Liver (tissue), 9 donors: ENCODE data around the gene BAIAP2. TPM values are rescaled to one million over a fixed set of nuclear protein-coding genes. Genes with fewer than 3 reads are reported as not detected.

Experiments used
- DNase-seq: peaks from one replicate; pipeline ENCODE4 v3.0.0-alpha.2; 2017; ENCODE audit warnings: low spot score
- H3K27ac ChIP-seq, 2 donors: one replicate each; pipeline ENCODE4 v1.7.0; 2013; ENCODE audit warnings: inconsistent platforms in 2 of 2, low read length in 2 of 2, control low read depth in 1 of 2, low read depth in 1 of 2, mild to moderate bottlenecking in 1 of 2
- H3K27me3 ChIP-seq, 4 donors: one replicate each; pipeline versions ENCODE4 v1.6.1 to v1.7.0; 2013; ENCODE audit warnings: low read length in 3 of 4, inconsistent platforms in 1 of 4, mild to moderate bottlenecking in 1 of 4, moderate library complexity in 1 of 4; ENCODE audit not compliant: control insufficient read depth in 4 of 4, insufficient read depth in 4 of 4
- H3K36me3 ChIP-seq, 4 donors: one replicate each; pipeline versions ENCODE4 v1.6.1 to v1.7.0; 2013; ENCODE audit warnings: low read length in 3 of 4, mild to moderate bottlenecking in 3 of 4, low read depth in 1 of 4, moderate library complexity in 1 of 4; ENCODE audit not compliant: control insufficient read depth in 4 of 4, insufficient read depth in 3 of 4
- H3K4me1 ChIP-seq, 4 donors: one replicate each; pipeline versions ENCODE4 v1.6.1 to v1.7.0; 2013; ENCODE audit warnings: low read length in 3 of 4, mild to moderate bottlenecking in 3 of 4, moderate library complexity in 1 of 4; ENCODE audit not compliant: control insufficient read depth in 4 of 4, insufficient read depth in 4 of 4
- H3K4me3 ChIP-seq, 3 donors: one replicate each; pipeline versions ENCODE4 v1.6.1 to v1.7.0; 2013; ENCODE audit warnings: low read length in 3 of 3, control low read depth in 1 of 3, low read depth in 1 of 3, mild to moderate bottlenecking in 1 of 3
- H3K9ac ChIP-seq, 2 donors: one replicate each; pipeline ENCODE4 v1.7.0; 2013; ENCODE audit warnings: low read length in 2 of 2, mild to moderate bottlenecking in 2 of 2, moderate library complexity in 2 of 2, control low read depth in 1 of 2, low read depth in 1 of 2
- H3K9me3 ChIP-seq, 4 donors: one replicate each; pipeline versions ENCODE4 v1.6.1 to v1.7.0; 2013; ENCODE audit warnings: low read length in 3 of 4; ENCODE audit not compliant: control insufficient read depth in 4 of 4
- EGR1 ChIP-seq, 2 donors: IDR thresholded peaks; 2 replicates each; pipeline ENCODE4 v1.6.1; 2016 to 2018; ENCODE audit warnings: antibody characterized with exemption in 2 of 2, low read depth in 2 of 2
- FOXA1 ChIP-seq: IDR thresholded peaks from 2 replicates; pipeline ENCODE4 v1.6.1; 2016; ENCODE audit warnings: antibody characterized with exemption
- FOXA2 ChIP-seq: IDR thresholded peaks from 2 replicates; pipeline ENCODE4 v1.6.1; 2016; ENCODE audit warnings: antibody characterized with exemption
- GABPA ChIP-seq, 2 donors: IDR thresholded peaks in 1 of 2; conservative IDR thresholded peaks in 1 of 2; 2 replicates each; pipeline ENCODE4 v1.6.1; 2016; ENCODE audit warnings: antibody characterized with exemption in 2 of 2, mild to moderate bottlenecking in 1 of 2, moderate library complexity in 1 of 2
- HNF4A ChIP-seq, 2 donors: conservative IDR thresholded peaks; 2 replicates each; pipeline ENCODE4 v1.6.1; 2016; ENCODE audit warnings: antibody characterized with exemption in 2 of 2, mild to moderate bottlenecking in 2 of 2
- HNF4G ChIP-seq: IDR thresholded peaks from 2 replicates; pipeline ENCODE4 v1.6.1; 2016; ENCODE audit warnings: antibody characterized with exemption
- JUND ChIP-seq, 2 donors: IDR thresholded peaks; 2 replicates each; pipeline ENCODE4 v1.6.1; 2016; ENCODE audit warnings: antibody characterized with exemption in 2 of 2
- RAD21 ChIP-seq, 2 donors: IDR thresholded peaks; 2 replicates each; pipeline ENCODE4 v1.6.1; 2016; ENCODE audit warnings: antibody characterized with exemption in 2 of 2, mild to moderate bottlenecking in 2 of 2
- RXRA ChIP-seq, 2 donors: IDR thresholded peaks; 2 replicates each; pipeline ENCODE4 v1.6.1; 2017 to 2018; ENCODE audit warnings: antibody characterized with exemption in 2 of 2, mild to moderate bottlenecking in 1 of 2
- SP1 ChIP-seq: IDR thresholded peaks from 2 replicates; pipeline ENCODE4 v1.6.1; 2018; ENCODE audit warnings: antibody characterized with exemption, mild to moderate bottlenecking
- TAF1 ChIP-seq: conservative IDR thresholded peaks from 2 replicates; pipeline ENCODE4 v1.6.1; 2016; ENCODE audit warnings: antibody characterized with exemption, mild to moderate bottlenecking
- YY1 ChIP-seq: IDR thresholded peaks from 2 replicates; pipeline ENCODE4 v1.6.1; 2016; ENCODE audit warnings: antibody characterized with exemption, mild to moderate bottlenecking
- WGBS: extraction: QIAGEN DNeasy Blood & Tissue Kit; methylation state at CpG from one replicate; pipeline ENCODE4 v1.1.7; 2013; 5-methylcytosine and 5-hydroxymethylcytosine counted together
- polyA plus RNA-seq, 2 donors: library from polyadenylated mRNA; stranded (reverse) in 1 of 2; unstranded in 1 of 2; fragments of 200-250 nt in 1 of 2; fragments of >200 nt in 1 of 2; fragmentation: Nextera tagmentation in 1 of 2; extraction: Ambion mirVana in 1 of 2; gene quantifications; one replicate each; pipeline versions ENCODE4 v1.2.1 to v1.2.3, GENCODE V29; 2013 to 2015
- total RNA-seq, 2 donors: library from RNA; depleted of rRNA; stranded (reverse); fragments of >200 nt; gene quantifications; one replicate each; pipeline ENCODE4 v1.2.3, GENCODE V29; 2014
- TF ChIP-seq, protein P1 (sequence below): IDR thresholded peaks from 2 replicates; pipeline ENCODE4 v1.6.1; 2016; ENCODE audit warnings: antibody characterized with exemption, mild to moderate bottlenecking
- TF ChIP-seq, protein P2 (sequence below): IDR thresholded peaks from 2 replicates; pipeline ENCODE4 v1.6.1; 2016; ENCODE audit warnings: antibody characterized with exemption
- TF ChIP-seq, protein P3 (sequence below): IDR thresholded peaks from 2 replicates; pipeline ENCODE4 v1.6.1; 2016; ENCODE audit warnings: antibody characterized with exemption
- TF ChIP-seq, protein P4 (sequence below): IDR thresholded peaks from 2 replicates; pipeline ENCODE4 v1.6.1; 2016; ENCODE audit warnings: antibody characterized with exemption
- TF ChIP-seq, protein P5 (sequence below): fragments of 150-350 bp; IDR thresholded peaks from 2 replicates; pipeline ENCODE4 v1.5.1; 2017; ENCODE audit warnings: improper control_type of control experiment, low read depth, low read length; ENCODE audit not compliant: missing input control
- donor health status: healthy.
- donor health status: healthy.
- donor health status: healthy.
- donor health status: healthy.
- donor health status: healthy.

The BAIAP2 gene
- total and polyA plus RNA-seq, 4 donors: 8.1 to 61.3 (median 44.9) TPM

DNA sequence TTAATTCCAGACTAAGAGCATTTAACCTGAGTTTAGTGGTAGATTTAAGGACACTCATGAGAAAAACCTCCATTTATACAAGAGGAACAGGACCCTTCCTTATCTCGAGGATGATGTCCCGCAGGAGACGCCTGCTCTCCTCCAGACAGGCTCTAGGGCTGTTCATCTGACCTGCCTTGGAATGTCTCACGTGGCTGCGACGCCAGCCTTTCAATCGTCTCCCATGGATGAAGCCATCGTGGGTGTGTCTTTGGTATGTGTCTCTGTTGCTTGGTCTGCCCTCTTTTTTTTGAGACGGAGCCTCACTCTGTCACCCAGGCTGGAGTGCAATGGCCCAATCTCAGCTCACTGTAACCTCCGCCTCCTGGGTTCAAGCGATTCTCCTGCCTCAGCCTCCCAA is 26.8 kb upstream of the BAIAP2 start:
- peaks cover 0 to 6% (median 0%) of the 10 kb centered on the region in 4 donors for H3K27me3 ChIP-seq
- no peak overlapping the region for H3K27ac ChIP-seq
- no peak for DNase-seq
- H3K4me1 ChIP-seq: peaks cover 0 to 9% (median 7%) of the 10 kb centered on the region in 4 donors
- 90% methylated on average over 11 of the region's 11 CpGs for WGBS
- no peak for TF ChIP-seq FOXA1
- TF ChIP-seq FOXA2: no peak
- TF ChIP-seq TAF1: no peak
- TF ChIP-seq RXRA (IDR thresholded peaks at IDR 0.05): no peak
- TF ChIP-seq HNF4A (conservative IDR thresholded peaks at IDR 0.05): no peak
- no peak for TF ChIP-seq SP1
- TF ChIP-seq, protein P1, sequence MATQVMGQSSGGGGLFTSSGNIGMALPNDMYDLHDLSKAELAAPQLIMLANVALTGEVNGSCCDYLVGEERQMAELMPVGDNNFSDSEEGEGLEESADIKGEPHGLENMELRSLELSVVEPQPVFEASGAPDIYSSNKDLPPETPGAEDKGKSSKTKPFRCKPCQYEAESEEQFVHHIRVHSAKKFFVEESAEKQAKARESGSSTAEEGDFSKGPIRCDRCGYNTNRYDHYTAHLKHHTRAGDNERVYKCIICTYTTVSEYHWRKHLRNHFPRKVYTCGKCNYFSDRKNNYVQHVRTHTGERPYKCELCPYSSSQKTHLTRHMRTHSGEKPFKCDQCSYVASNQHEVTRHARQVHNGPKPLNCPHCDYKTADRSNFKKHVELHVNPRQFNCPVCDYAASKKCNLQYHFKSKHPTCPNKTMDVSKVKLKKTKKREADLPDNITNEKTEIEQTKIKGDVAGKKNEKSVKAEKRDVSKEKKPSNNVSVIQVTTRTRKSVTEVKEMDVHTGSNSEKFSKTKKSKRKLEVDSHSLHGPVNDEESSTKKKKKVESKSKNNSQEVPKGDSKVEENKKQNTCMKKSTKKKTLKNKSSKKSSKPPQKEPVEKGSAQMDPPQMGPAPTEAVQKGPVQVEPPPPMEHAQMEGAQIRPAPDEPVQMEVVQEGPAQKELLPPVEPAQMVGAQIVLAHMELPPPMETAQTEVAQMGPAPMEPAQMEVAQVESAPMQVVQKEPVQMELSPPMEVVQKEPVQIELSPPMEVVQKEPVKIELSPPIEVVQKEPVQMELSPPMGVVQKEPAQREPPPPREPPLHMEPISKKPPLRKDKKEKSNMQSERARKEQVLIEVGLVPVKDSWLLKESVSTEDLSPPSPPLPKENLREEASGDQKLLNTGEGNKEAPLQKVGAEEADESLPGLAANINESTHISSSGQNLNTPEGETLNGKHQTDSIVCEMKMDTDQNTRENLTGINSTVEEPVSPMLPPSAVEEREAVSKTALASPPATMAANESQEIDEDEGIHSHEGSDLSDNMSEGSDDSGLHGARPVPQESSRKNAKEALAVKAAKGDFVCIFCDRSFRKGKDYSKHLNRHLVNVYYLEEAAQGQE: no peak
- no peak for TF ChIP-seq GABPA (IDR thresholded peaks at IDR 0.05 in 1 of 2, conservative IDR thresholded peaks at IDR 0.05 in 1 of 2)
- no peak for TF ChIP-seq YY1
- no peak for TF ChIP-seq JUND (IDR thresholded peaks at IDR 0.05)
- TF ChIP-seq, protein P2, sequence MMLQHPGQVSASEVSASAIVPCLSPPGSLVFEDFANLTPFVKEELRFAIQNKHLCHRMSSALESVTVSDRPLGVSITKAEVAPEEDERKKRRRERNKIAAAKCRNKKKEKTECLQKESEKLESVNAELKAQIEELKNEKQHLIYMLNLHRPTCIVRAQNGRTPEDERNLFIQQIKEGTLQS: no peak
- TF ChIP-seq, protein P3, sequence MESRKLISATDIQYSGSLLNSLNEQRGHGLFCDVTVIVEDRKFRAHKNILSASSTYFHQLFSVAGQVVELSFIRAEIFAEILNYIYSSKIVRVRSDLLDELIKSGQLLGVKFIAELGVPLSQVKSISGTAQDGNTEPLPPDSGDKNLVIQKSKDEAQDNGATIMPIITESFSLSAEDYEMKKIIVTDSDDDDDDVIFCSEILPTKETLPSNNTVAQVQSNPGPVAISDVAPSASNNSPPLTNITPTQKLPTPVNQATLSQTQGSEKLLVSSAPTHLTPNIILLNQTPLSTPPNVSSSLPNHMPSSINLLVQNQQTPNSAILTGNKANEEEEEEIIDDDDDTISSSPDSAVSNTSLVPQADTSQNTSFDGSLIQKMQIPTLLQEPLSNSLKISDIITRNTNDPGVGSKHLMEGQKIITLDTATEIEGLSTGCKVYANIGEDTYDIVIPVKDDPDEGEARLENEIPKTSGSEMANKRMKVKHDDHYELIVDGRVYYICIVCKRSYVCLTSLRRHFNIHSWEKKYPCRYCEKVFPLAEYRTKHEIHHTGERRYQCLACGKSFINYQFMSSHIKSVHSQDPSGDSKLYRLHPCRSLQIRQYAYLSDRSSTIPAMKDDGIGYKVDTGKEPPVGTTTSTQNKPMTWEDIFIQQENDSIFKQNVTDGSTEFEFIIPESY: no peak
- TF ChIP-seq, protein P4, sequence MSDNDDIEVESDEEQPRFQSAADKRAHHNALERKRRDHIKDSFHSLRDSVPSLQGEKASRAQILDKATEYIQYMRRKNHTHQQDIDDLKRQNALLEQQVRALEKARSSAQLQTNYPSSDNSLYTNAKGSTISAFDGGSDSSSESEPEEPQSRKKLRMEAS: no peak
- TF ChIP-seq EGR1 (IDR thresholded peaks at IDR 0.05; ENCODE audit: low read depth in 2 of 2): no peak
- TF ChIP-seq HNF4G: no peak
- no peak for TF ChIP-seq RAD21 (IDR thresholded peaks at IDR 0.05)
- TF ChIP-seq, protein P5, sequence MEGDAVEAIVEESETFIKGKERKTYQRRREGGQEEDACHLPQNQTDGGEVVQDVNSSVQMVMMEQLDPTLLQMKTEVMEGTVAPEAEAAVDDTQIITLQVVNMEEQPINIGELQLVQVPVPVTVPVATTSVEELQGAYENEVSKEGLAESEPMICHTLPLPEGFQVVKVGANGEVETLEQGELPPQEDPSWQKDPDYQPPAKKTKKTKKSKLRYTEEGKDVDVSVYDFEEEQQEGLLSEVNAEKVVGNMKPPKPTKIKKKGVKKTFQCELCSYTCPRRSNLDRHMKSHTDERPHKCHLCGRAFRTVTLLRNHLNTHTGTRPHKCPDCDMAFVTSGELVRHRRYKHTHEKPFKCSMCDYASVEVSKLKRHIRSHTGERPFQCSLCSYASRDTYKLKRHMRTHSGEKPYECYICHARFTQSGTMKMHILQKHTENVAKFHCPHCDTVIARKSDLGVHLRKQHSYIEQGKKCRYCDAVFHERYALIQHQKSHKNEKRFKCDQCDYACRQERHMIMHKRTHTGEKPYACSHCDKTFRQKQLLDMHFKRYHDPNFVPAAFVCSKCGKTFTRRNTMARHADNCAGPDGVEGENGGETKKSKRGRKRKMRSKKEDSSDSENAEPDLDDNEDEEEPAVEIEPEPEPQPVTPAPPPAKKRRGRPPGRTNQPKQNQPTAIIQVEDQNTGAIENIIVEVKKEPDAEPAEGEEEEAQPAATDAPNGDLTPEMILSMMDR: no peak
- no peaks in the 10 kb centered on the region for H3K36me3 ChIP-seq
- no peak overlapping the region for H3K9ac ChIP-seq
- H3K9me3 ChIP-seq: no peaks in the 10 kb centered on the region
- no peak overlapping the region for H3K4me3 ChIP-seq
